Body of pancreas (tissue), 4 donors: ENCODE data around the gene SPRY4.

Source experiments
- POLR2A ChIP-seq, 3 donors: fragments of 450-650 bp; IDR thresholded peaks; one replicate each; pipeline ENCODE4 v1.6.1; 2016; ENCODE audit warnings: antibody characterized with exemption in 3 of 3, mild to moderate bottlenecking in 2 of 3
- TF ChIP-seq, protein P1 (sequence below), 7 experiments: fragments of 450-650 bp in 4 of 7; fragments of 200-600 bp in 3 of 7; sonication (generic) in 3 of 7; IDR thresholded peaks; one replicate each; pipeline ENCODE4 v1.5.1; 2016 to 2019; ENCODE audit warnings: antibody characterized with exemption in 7 of 7

DNA sequence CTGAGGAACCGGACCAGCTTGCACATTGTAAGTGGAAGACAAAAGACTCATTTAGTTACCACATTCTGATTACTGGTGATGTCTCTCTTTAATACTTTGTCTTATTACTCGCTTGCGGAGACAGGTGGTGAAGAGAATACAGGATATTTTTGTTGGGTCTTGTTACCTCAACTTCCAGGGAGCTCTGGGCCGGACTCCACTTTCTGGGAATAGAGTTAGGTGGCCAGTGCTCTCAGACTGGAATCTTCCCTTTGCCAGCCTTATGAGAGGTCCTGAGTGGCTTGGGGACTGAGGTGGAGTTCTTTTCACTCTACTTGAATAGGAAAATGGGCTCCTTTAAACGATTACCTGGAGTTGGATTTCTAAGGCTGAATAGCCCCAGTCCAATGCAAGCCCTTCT, 33.3 kb upstream of the SPRY4 start:
- TF ChIP-seq, protein P1, sequence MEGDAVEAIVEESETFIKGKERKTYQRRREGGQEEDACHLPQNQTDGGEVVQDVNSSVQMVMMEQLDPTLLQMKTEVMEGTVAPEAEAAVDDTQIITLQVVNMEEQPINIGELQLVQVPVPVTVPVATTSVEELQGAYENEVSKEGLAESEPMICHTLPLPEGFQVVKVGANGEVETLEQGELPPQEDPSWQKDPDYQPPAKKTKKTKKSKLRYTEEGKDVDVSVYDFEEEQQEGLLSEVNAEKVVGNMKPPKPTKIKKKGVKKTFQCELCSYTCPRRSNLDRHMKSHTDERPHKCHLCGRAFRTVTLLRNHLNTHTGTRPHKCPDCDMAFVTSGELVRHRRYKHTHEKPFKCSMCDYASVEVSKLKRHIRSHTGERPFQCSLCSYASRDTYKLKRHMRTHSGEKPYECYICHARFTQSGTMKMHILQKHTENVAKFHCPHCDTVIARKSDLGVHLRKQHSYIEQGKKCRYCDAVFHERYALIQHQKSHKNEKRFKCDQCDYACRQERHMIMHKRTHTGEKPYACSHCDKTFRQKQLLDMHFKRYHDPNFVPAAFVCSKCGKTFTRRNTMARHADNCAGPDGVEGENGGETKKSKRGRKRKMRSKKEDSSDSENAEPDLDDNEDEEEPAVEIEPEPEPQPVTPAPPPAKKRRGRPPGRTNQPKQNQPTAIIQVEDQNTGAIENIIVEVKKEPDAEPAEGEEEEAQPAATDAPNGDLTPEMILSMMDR (IDR thresholded peaks at IDR 0.05), result no peak
- TF ChIP-seq POLR2A (IDR thresholded peaks at IDR 0.05), result no peak
